ENCODE results near the gene GTPBP3. TPM values are rescaled to one million over a fixed set of nuclear protein-coding genes. Genes with fewer than 3 reads are reported as not detected.

GTPBP3 gene
- total RNA-seq, 1 experiment from 2014 or later = 62.9 TPM

GRCh38 chr19:17337675-17338432, 501 bp downstream of the GTPBP3 start:
- Mint-ChIP-seq H3K27ac (peak overlapping the region in 2 of 3 experiments; percentile 85 to 97; a peak in 3 of 7 replicates), H3K27me3 (ENCODE audit: low read depth) (peaks cover under 1% of the 10 kb centered on the region; the same call in 1 of the 2 replicates), H3K4me3 (peak overlapping the region; percentile 97 to 98), H3K9me3 (no peaks in the 10 kb centered on the region), H3K4me1 (peaks cover 22 to 47% of the 10 kb centered on the region in 2 experiments), H3K36me3 (ENCODE audit: insufficient read depth in 1 of 3, low read depth in 3 of 3) (peaks cover 11 to 26% (median 25%) of the 10 kb centered on the region in 3 experiments; a peak in 6 of 7 replicates)
- Histone ChIP-seq H3K4me1 (ENCODE audit: insufficient read depth, low read length) (peaks cover 2% of the 10 kb centered on the region; the same call in 1 of the 2 replicates), H3K18ac (ENCODE audit: insufficient read length, low read depth, low read length) (no peak overlapping the region), H2AFZ (ENCODE audit: low read length) (no peak overlapping the region), H4K91ac (ENCODE audit: insufficient read length, low read depth, low read length) (no peak overlapping the region), H3K14ac (ENCODE audit: insufficient read depth, low read length) (no peak overlapping the region), H2BK120ac (ENCODE audit: low read depth, low read length, poor library complexity, severe bottlenecking) (no peak overlapping the region), H2BK12ac (ENCODE audit: insufficient read length, low read depth, low read length) (no peak overlapping the region), H3K27ac (ENCODE audit: insufficient read length, low read depth, low read length) (no peak overlapping the region), H4K5ac (ENCODE audit: insufficient read length, low read depth, low read length) (no peak overlapping the region), H4K8ac (replicated peaks; ENCODE audit: insufficient read length, low read depth, low read length) (no peak overlapping the region), H3K9me3 (ENCODE audit: control insufficient read depth, low read depth, low read length) (no peaks in the 10 kb centered on the region), H3K23ac (ENCODE audit: insufficient read length, low read depth, low read length) (no peak overlapping the region), H4K20me1 (ENCODE audit: control insufficient read depth, insufficient read depth, insufficient read length) (no peaks in the 10 kb centered on the region), H3T11ph (ENCODE audit: low read length) (no peak overlapping the region), H2AK5ac (ENCODE audit: insufficient read length, low read length) (no peak overlapping the region), H3K79me2 (ENCODE audit: insufficient read depth, low read length) (no peaks in the 10 kb centered on the region), H3K79me1 (ENCODE audit: insufficient read depth, low read depth, low read length, poor library complexity, severe bottlenecking) (no peaks in the 10 kb centered on the region), H3K4ac (ENCODE audit: low read depth, low read length) (no peak overlapping the region), H3K4me2 (ENCODE audit: insufficient read depth, insufficient read length, low read length) (peak overlapping the region; percentile 86), H3K23me2 (ENCODE audit: insufficient read length, low read depth, low read length, poor library complexity, severe bottlenecking) (peaks cover 25% of the 10 kb centered on the region), H3K56ac (ENCODE audit: insufficient read length, low read depth, low read length) (no peak overlapping the region), H2BK15ac (ENCODE audit: low read depth, low read length) (no peak overlapping the region), H2BK5ac (ENCODE audit: insufficient read length, low read length) (no peak overlapping the region), H2BK20ac (ENCODE audit: low read depth, low read length, poor library complexity, severe bottlenecking) (no peak overlapping the region), H3K27me3 (ENCODE audit: insufficient read depth, low read length) (no peaks in the 10 kb centered on the region), H3K9ac (ENCODE audit: extremely low read depth, insufficient read length, low read length) (peak overlapping the region; percentile 68)
- no CpG with 5 or more reads among the region's 50 CpGs for WGBS (ENCODE audit: extremely low coverage, insufficient read length, low lambda C conversion rate)
- DNase-seq = no peak
- TF ChIP-seq, protein P1, sequence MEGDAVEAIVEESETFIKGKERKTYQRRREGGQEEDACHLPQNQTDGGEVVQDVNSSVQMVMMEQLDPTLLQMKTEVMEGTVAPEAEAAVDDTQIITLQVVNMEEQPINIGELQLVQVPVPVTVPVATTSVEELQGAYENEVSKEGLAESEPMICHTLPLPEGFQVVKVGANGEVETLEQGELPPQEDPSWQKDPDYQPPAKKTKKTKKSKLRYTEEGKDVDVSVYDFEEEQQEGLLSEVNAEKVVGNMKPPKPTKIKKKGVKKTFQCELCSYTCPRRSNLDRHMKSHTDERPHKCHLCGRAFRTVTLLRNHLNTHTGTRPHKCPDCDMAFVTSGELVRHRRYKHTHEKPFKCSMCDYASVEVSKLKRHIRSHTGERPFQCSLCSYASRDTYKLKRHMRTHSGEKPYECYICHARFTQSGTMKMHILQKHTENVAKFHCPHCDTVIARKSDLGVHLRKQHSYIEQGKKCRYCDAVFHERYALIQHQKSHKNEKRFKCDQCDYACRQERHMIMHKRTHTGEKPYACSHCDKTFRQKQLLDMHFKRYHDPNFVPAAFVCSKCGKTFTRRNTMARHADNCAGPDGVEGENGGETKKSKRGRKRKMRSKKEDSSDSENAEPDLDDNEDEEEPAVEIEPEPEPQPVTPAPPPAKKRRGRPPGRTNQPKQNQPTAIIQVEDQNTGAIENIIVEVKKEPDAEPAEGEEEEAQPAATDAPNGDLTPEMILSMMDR (conservative IDR thresholded peaks at IDR 0.05) = no peak

Data from H9 (cell line).